Measurements from ENCODE around the gene AAGAB.

GRCh38 chr15:67274236-67274635, 19.8 kb upstream of the AAGAB start:
- TF ChIP-seq CTCF (conservative IDR thresholded peaks at IDR 0.05 in 1 of 2, IDR thresholded peaks at IDR 0.05 in 1 of 2; ENCODE audit: low read depth in 1 of 2, low read length in 2 of 2) (no peak), EZH2 (IDR thresholded peaks at IDR 0.05; ENCODE audit: low read length, missing control alignments) (no peak)

All from fibroblast of lung (primary cell).